ENCODE measurements around the gene DOK6.
A peak's percentile ranks its signal among the peaks of the same experiment; 100 is the strongest.

DOK6 gene

DNA sequence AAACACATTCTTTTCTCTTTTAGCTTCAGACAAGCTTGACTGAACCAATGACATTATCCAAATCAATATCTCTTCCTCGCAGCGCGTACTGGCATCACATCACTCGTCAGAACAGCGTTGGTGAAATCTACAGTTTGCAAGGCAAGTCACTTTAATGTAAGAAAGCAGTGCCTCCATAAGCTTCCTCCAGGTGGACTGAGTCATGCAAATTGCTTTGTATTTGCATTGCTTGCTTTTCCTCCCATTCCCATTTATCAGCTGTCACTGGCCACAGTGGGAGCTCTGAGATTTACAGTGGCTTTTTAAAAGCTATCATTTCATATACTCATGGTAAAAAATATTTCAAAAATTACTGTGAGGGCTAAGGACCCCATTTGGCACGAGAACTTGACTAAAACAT is 357.0 kb downstream of the DOK6 start:
- DNase-seq: no peak
- H3K36me3 ChIP-seq (ENCODE audit: control insufficient read depth in 4 of 4, insufficient read depth in 4 of 4, low read length in 3 of 4): no peaks in the 10 kb centered on the region
- no peak overlapping the region for H3K4me3 ChIP-seq (ENCODE audit: control insufficient read depth in 1 of 7, extremely low read depth in 1 of 7, insufficient read depth in 4 of 7, low read depth in 2 of 7, low read length in 6 of 7)
- no peak overlapping the region for H3K27ac ChIP-seq (ENCODE audit: insufficient read depth in 1 of 2, low read depth in 1 of 2, low read length in 2 of 2, poor library complexity in 1 of 2, severe bottlenecking in 2 of 2)
- WGBS (ENCODE audit: insufficient coverage): 60% methylated on average over 2 of the region's 6 CpGs
- ChIA-PET CTCF (no interaction called here), POLR2A (no interaction called here)
- no peaks in the 10 kb centered on the region for H3K4me1 ChIP-seq (ENCODE audit: control extremely low read depth in 1 of 4, control insufficient read depth in 4 of 4, insufficient read depth in 4 of 4, low read length in 3 of 4)
- H3K9me3 ChIP-seq (ENCODE audit: control extremely low read depth in 1 of 5, control insufficient read depth in 4 of 5, insufficient read depth in 2 of 5, low read depth in 1 of 5, low read length in 4 of 5): no peaks in the 10 kb centered on the region
- H3K27me3 ChIP-seq (replicated peaks in 2 of 5; ENCODE audit: control insufficient read depth in 4 of 5, insufficient read depth in 5 of 5, low read length in 4 of 5): peaks cover 0 to 2% (median 0%) of the 10 kb centered on the region in 5 experiments

DNA sequence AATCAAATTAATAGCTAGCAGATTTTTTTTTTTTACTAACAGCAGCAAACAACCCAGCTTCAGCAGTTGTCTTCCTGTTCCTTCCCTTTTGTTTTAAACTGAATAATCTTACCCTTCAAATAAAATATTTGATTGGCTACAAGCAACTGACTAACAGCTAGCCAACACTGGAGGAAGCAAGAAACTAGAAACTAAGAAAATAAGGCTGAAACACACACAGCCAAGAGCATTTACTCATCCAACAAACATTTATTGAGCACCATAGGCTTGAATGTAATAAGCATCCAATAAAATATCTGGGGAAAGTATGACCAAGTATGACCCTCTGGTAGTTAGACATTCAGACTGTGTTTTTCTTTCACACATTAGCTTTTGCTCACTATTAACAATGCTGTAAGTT is 357.8 kb downstream of the DOK6 start:
- Histone ChIP-seq H3K27me3 (replicated peaks in 2 of 5; ENCODE audit: control insufficient read depth in 4 of 5, insufficient read depth in 5 of 5, low read length in 4 of 5) (no peaks in the 10 kb centered on the region), H3K27ac (ENCODE audit: insufficient read depth in 1 of 2, low read depth in 1 of 2, low read length in 2 of 2, poor library complexity in 1 of 2, severe bottlenecking in 2 of 2) (no peak overlapping the region), H3K4me1 (ENCODE audit: control extremely low read depth in 1 of 4, control insufficient read depth in 4 of 4, insufficient read depth in 4 of 4, low read length in 3 of 4) (no peaks in the 10 kb centered on the region), H3K9me3 (ENCODE audit: control extremely low read depth in 1 of 5, control insufficient read depth in 4 of 5, insufficient read depth in 2 of 5, low read depth in 1 of 5, low read length in 4 of 5) (no peaks in the 10 kb centered on the region), H3K36me3 (ENCODE audit: control insufficient read depth in 4 of 4, insufficient read depth in 4 of 4, low read length in 3 of 4) (no peaks in the 10 kb centered on the region), H3K4me3 (ENCODE audit: control insufficient read depth in 1 of 7, extremely low read depth in 1 of 7, insufficient read depth in 4 of 7, low read depth in 2 of 7, low read length in 6 of 7) (no peak overlapping the region)
- ChIA-PET POLR2A (no interaction called here), CTCF (no interaction called here)
- no peak for DNase-seq

DNA sequence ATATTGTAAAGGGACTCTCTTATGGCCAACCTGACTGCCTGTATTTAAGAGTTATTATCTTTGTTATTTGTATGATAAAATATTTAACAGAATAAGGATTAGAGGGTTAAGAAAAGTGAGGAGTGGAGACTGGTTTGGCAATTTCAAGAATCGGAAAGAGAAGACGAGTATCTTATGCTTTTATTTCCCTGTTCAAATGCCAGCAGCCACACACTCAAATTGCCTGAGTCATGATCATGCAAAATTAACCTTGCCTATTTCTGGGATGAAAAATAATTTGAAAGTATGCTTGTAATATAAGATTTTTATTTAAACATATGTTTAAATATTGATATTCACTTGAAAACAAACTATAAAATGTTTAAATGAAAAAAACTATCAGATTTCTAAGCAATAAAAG is 358.4 kb downstream of the DOK6 start:
- Histone ChIP-seq H3K27me3 (replicated peaks in 2 of 5; ENCODE audit: control insufficient read depth in 4 of 5, insufficient read depth in 5 of 5, low read length in 4 of 5) (no peaks in the 10 kb centered on the region), H3K4me1 (ENCODE audit: control extremely low read depth in 1 of 4, control insufficient read depth in 4 of 4, insufficient read depth in 4 of 4, low read length in 3 of 4) (no peaks in the 10 kb centered on the region), H3K27ac (ENCODE audit: insufficient read depth in 1 of 2, low read depth in 1 of 2, low read length in 2 of 2, poor library complexity in 1 of 2, severe bottlenecking in 2 of 2) (no peak overlapping the region), H3K9me3 (ENCODE audit: control extremely low read depth in 1 of 5, control insufficient read depth in 4 of 5, insufficient read depth in 2 of 5, low read depth in 1 of 5, low read length in 4 of 5) (no peaks in the 10 kb centered on the region), H3K4me3 (ENCODE audit: control insufficient read depth in 1 of 7, extremely low read depth in 1 of 7, insufficient read depth in 4 of 7, low read depth in 2 of 7, low read length in 6 of 7) (no peak overlapping the region), H3K36me3 (ENCODE audit: control insufficient read depth in 4 of 4, insufficient read depth in 4 of 4, low read length in 3 of 4) (no peaks in the 10 kb centered on the region)
- CTCF ChIA-PET: no interaction called here
- no CpG with 5 or more reads among the region's 2 CpGs for WGBS (ENCODE audit: insufficient coverage)
- DNase-seq: no peak
- POLR2A ChIA-PET: no interaction called here

GRCh38 chr18:69763002-69763401 is 362.3 kb downstream of the DOK6 start:
- POLR2A ChIA-PET: no interaction called here
- H3K4me1 ChIP-seq (ENCODE audit: control extremely low read depth in 1 of 4, control insufficient read depth in 4 of 4, insufficient read depth in 4 of 4, low read length in 3 of 4): no peaks in the 10 kb centered on the region
- no peak overlapping the region for H3K27ac ChIP-seq (ENCODE audit: insufficient read depth in 1 of 2, low read depth in 1 of 2, low read length in 2 of 2, poor library complexity in 1 of 2, severe bottlenecking in 2 of 2)
- no peaks in the 10 kb centered on the region for H3K36me3 ChIP-seq (ENCODE audit: control insufficient read depth in 4 of 4, insufficient read depth in 4 of 4, low read length in 3 of 4)
- CTCF ChIA-PET: no interaction called here
- 50% methylated on average over 2 of the region's 4 CpGs for WGBS (ENCODE audit: insufficient coverage)
- H3K4me3 ChIP-seq (ENCODE audit: control insufficient read depth in 1 of 7, extremely low read depth in 1 of 7, insufficient read depth in 4 of 7, low read depth in 2 of 7, low read length in 6 of 7): no peak overlapping the region
- no peak for DNase-seq
- no peaks in the 10 kb centered on the region for H3K9me3 ChIP-seq (ENCODE audit: control extremely low read depth in 1 of 5, control insufficient read depth in 4 of 5, insufficient read depth in 2 of 5, low read depth in 1 of 5, low read length in 4 of 5)
- H3K27me3 ChIP-seq (replicated peaks in 2 of 5; ENCODE audit: control insufficient read depth in 4 of 5, insufficient read depth in 5 of 5, low read length in 4 of 5): no peaks in the 10 kb centered on the region

GRCh38 chr18:69763821-69764220 is 363.1 kb downstream of the DOK6 start:
- WGBS (ENCODE audit: insufficient coverage): 100% methylated on average over 2 of the region's 5 CpGs
- Histone ChIP-seq H3K27ac (ENCODE audit: insufficient read depth in 1 of 2, low read depth in 1 of 2, low read length in 2 of 2, poor library complexity in 1 of 2, severe bottlenecking in 2 of 2) (no peak overlapping the region), H3K4me1 (ENCODE audit: control extremely low read depth in 1 of 4, control insufficient read depth in 4 of 4, insufficient read depth in 4 of 4, low read length in 3 of 4) (no peaks in the 10 kb centered on the region), H3K36me3 (ENCODE audit: control insufficient read depth in 4 of 4, insufficient read depth in 4 of 4, low read length in 3 of 4) (no peaks in the 10 kb centered on the region), H3K9me3 (ENCODE audit: control extremely low read depth in 1 of 5, control insufficient read depth in 4 of 5, insufficient read depth in 2 of 5, low read depth in 1 of 5, low read length in 4 of 5) (no peaks in the 10 kb centered on the region), H3K27me3 (replicated peaks in 2 of 5; ENCODE audit: control insufficient read depth in 4 of 5, insufficient read depth in 5 of 5, low read length in 4 of 5) (no peaks in the 10 kb centered on the region), H3K4me3 (ENCODE audit: control insufficient read depth in 1 of 7, extremely low read depth in 1 of 7, insufficient read depth in 4 of 7, low read depth in 2 of 7, low read length in 6 of 7) (no peak overlapping the region)
- no peak for DNase-seq
- CTCF ChIA-PET: no interaction called here
- POLR2A ChIA-PET: no interaction called here

GRCh38 chr18:69770238-69770637 is 369.6 kb downstream of the DOK6 start:
- no peak for DNase-seq
- ChIA-PET CTCF (no interaction called here), POLR2A (no interaction called here)
- Histone ChIP-seq H3K9me3 (ENCODE audit: control extremely low read depth in 1 of 5, control insufficient read depth in 4 of 5, insufficient read depth in 2 of 5, low read depth in 1 of 5, low read length in 4 of 5) (no peaks in the 10 kb centered on the region), H3K27me3 (replicated peaks in 2 of 5; ENCODE audit: control insufficient read depth in 4 of 5, insufficient read depth in 5 of 5, low read length in 4 of 5) (no peaks in the 10 kb centered on the region), H3K4me3 (ENCODE audit: control insufficient read depth in 1 of 7, extremely low read depth in 1 of 7, insufficient read depth in 4 of 7, low read depth in 2 of 7, low read length in 6 of 7) (no peak overlapping the region), H3K27ac (ENCODE audit: insufficient read depth in 1 of 2, low read depth in 1 of 2, low read length in 2 of 2, poor library complexity in 1 of 2, severe bottlenecking in 2 of 2) (no peak overlapping the region), H3K4me1 (ENCODE audit: control extremely low read depth in 1 of 4, control insufficient read depth in 4 of 4, insufficient read depth in 4 of 4, low read length in 3 of 4) (no peaks in the 10 kb centered on the region), H3K36me3 (ENCODE audit: control insufficient read depth in 4 of 4, insufficient read depth in 4 of 4, low read length in 3 of 4) (no peaks in the 10 kb centered on the region)
- WGBS (ENCODE audit: insufficient coverage): 100% methylated on average over 1 of the region's 4 CpGs

DNA sequence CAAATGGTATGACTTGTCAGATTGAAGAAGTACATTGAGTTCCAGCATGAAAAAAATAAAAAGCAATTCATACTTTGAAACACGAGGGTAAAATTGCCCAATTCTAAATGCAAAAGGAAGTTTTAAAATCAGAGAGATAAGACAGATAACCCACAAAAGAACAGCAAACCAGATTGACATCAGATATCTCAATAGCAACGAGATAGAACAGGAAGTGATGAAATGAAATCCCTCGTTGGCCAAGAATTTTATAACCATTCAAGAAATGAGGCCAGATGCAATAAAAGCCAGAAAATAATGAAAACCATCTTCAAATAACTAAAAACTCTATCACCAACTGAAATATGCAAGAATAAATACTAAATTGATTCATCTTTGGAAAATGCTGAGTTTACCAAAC is 374.1 kb downstream of the DOK6 start:
- ChIA-PET CTCF (no interaction called here), POLR2A (no interaction called here)
- DNase-seq: peak in 1 of 3 donors; percentile 1
- H3K4me1 ChIP-seq (ENCODE audit: control extremely low read depth in 1 of 4, control insufficient read depth in 4 of 4, insufficient read depth in 4 of 4, low read length in 3 of 4): no peaks in the 10 kb centered on the region
- WGBS (ENCODE audit: insufficient coverage): 8% methylated on average over 2 of the region's 3 CpGs
- no peaks in the 10 kb centered on the region for H3K36me3 ChIP-seq (ENCODE audit: control insufficient read depth in 4 of 4, insufficient read depth in 4 of 4, low read length in 3 of 4)
- no peaks in the 10 kb centered on the region for H3K9me3 ChIP-seq (ENCODE audit: control extremely low read depth in 1 of 5, control insufficient read depth in 4 of 5, insufficient read depth in 2 of 5, low read depth in 1 of 5, low read length in 4 of 5)
- no peaks in the 10 kb centered on the region for H3K27me3 ChIP-seq (replicated peaks in 2 of 5; ENCODE audit: control insufficient read depth in 4 of 5, insufficient read depth in 5 of 5, low read length in 4 of 5)
- no peak overlapping the region for H3K4me3 ChIP-seq (ENCODE audit: control insufficient read depth in 1 of 7, extremely low read depth in 1 of 7, insufficient read depth in 4 of 7, low read depth in 2 of 7, low read length in 6 of 7)
- H3K27ac ChIP-seq (ENCODE audit: insufficient read depth in 1 of 2, low read depth in 1 of 2, low read length in 2 of 2, poor library complexity in 1 of 2, severe bottlenecking in 2 of 2): no peak overlapping the region

DNA sequence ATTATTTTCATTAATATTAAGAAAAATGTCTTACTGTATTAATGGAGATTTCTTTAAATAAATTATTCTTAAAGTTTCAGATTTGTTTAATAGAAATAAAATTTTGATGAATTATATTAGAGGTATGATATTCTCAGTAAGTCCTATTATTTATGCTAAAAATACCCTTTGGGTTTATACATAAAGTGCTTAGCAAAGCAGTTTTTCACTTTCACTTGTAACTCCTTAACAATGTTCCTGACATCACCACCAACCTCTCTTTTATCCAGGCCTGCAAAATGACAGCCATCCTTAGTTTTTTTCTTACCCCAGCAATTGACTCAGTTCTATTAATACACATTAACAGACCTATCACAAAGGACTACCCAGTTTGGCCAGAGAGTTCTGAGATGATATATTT is 376.6 kb downstream of the DOK6 start:
- POLR2A ChIA-PET: no interaction called here
- no peak overlapping the region for H3K4me3 ChIP-seq (ENCODE audit: control insufficient read depth in 1 of 7, extremely low read depth in 1 of 7, insufficient read depth in 4 of 7, low read depth in 2 of 7, low read length in 6 of 7)
- no peaks in the 10 kb centered on the region for H3K36me3 ChIP-seq (ENCODE audit: control insufficient read depth in 4 of 4, insufficient read depth in 4 of 4, low read length in 3 of 4)
- CTCF ChIA-PET: no interaction called here
- no peaks in the 10 kb centered on the region for H3K9me3 ChIP-seq (ENCODE audit: control extremely low read depth in 1 of 5, control insufficient read depth in 4 of 5, insufficient read depth in 2 of 5, low read depth in 1 of 5, low read length in 4 of 5)
- H3K4me1 ChIP-seq (ENCODE audit: control extremely low read depth in 1 of 4, control insufficient read depth in 4 of 4, insufficient read depth in 4 of 4, low read length in 3 of 4): no peaks in the 10 kb centered on the region
- H3K27me3 ChIP-seq (replicated peaks in 2 of 5; ENCODE audit: control insufficient read depth in 4 of 5, insufficient read depth in 5 of 5, low read length in 4 of 5): no peaks in the 10 kb centered on the region
- no peak for DNase-seq
- no peak overlapping the region for H3K27ac ChIP-seq (ENCODE audit: insufficient read depth in 1 of 2, low read depth in 1 of 2, low read length in 2 of 2, poor library complexity in 1 of 2, severe bottlenecking in 2 of 2)

Measured in common myeloid progenitor, CD34-positive (primary cell).